Measurements from ENCODE around the gene PCDH9.

DNA sequence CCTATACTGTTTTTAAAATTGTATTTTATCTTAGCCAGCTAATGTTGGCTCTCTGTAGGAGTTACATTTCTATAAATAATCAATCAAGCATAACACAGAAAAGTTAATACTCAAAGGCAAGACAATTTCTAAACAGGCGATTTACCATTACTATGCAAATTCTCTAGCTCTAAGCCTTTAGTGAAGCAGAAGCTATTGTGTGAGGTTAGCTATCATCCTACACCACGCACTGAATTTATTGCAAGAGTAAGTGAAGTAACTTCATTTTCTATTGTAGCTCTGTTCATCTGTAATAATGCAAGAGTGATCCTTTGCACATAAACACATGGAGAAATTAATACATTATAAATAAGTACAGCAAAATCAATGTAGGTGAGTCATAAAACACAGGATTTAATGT, 439.3 kb downstream of the PCDH9 start:
- no peak for TF ChIP-seq POLR2A (IDR thresholded peaks at IDR 0.05)
- TF ChIP-seq, protein P1, sequence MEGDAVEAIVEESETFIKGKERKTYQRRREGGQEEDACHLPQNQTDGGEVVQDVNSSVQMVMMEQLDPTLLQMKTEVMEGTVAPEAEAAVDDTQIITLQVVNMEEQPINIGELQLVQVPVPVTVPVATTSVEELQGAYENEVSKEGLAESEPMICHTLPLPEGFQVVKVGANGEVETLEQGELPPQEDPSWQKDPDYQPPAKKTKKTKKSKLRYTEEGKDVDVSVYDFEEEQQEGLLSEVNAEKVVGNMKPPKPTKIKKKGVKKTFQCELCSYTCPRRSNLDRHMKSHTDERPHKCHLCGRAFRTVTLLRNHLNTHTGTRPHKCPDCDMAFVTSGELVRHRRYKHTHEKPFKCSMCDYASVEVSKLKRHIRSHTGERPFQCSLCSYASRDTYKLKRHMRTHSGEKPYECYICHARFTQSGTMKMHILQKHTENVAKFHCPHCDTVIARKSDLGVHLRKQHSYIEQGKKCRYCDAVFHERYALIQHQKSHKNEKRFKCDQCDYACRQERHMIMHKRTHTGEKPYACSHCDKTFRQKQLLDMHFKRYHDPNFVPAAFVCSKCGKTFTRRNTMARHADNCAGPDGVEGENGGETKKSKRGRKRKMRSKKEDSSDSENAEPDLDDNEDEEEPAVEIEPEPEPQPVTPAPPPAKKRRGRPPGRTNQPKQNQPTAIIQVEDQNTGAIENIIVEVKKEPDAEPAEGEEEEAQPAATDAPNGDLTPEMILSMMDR (IDR thresholded peaks at IDR 0.05): no peak

Data from Peyer's patch (tissue), 4 donors.